ENCODE measurements around the gene ZNF236.
"Not testable (repeated sequence)": the region's sequence is repeated elsewhere in the genome, so short reads cannot be mapped to it uniquely, and the experiment has no call there.

ZNF236 gene

DNA sequence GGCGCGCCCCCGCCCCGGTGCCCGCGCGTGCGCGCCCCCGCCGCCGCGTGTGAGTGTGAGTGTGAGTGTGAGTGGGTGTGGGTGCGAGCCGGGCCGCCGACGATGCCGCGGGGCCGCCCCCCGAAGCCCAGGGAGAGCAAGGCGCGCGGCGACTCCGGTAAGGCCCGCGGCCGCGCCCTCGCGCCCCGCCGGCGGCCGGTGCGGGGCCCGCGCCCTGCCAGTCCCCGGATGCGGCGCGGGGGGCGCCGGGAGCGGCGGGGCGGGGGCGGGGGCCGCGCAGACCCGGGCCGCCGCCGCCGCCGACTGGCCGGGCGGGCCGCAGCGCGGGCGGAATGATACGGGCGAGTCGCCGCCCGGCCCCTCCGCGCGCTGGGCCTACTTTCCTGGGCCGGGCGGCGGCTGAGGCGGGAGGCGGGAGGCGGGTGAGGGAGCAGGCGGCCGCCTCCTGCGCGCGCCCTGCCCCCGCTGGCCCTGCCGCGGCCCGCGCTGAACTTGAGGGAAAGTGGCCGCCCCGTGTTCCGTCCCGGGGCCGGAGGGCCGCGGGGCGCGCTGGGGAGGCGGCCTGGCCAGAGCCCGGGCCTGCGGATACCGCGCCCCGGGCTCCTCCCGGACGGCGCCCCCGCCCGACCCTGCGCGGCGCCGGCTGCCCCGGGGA, at the start of gene ZNF236:
TSS of gene ZNF236 (plus strand) at position 52 of the 655 bp plus-strand sequence. CDS start at position 103, 51 bp downstream.
- DNase-seq, result no peak

DNA sequence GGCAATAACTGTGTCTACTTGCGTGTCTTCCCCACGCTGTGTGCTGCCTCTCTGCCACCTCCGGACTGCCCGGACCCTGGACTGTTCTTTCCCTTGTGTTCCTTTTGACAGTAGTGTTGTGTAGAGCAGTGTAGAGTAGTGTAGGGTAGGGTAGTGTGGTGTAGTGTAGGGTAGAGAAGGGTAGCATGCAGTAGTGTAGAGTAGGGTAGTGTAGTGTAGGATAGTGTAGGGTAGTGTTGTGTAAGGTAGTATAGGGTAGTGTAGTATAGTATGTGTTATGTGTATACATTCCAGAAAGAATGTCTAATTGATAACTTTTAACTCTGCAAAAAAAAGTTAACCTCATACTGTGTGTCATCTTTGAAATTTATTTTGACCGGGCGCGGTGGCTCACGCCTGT, 49.7 kb upstream of the ZNF236 start:
- no peak for DNase-seq

DNA sequence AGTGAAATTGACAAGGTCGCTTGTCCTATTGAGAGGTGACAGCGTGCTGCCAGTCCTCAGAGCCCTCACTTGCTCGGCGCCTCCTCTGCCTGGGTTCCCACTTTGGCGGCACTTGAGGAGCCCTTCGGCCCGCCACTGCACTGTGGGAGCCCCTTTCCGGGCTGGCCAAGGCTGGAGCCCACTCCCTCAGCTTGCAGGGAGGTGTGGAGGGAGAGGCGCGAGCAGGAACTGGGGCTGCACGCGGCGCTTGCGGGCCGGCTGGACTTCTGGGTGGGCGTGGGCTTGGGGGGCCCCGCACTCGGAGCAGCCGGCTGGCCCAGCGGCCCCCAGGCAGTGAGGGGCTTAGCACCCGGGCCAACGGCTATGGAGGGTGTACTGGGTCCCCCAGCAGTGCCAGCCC, 45.3 kb upstream of the ZNF236 start:
- DNase-seq, result not testable (repeated sequence)

DNA sequence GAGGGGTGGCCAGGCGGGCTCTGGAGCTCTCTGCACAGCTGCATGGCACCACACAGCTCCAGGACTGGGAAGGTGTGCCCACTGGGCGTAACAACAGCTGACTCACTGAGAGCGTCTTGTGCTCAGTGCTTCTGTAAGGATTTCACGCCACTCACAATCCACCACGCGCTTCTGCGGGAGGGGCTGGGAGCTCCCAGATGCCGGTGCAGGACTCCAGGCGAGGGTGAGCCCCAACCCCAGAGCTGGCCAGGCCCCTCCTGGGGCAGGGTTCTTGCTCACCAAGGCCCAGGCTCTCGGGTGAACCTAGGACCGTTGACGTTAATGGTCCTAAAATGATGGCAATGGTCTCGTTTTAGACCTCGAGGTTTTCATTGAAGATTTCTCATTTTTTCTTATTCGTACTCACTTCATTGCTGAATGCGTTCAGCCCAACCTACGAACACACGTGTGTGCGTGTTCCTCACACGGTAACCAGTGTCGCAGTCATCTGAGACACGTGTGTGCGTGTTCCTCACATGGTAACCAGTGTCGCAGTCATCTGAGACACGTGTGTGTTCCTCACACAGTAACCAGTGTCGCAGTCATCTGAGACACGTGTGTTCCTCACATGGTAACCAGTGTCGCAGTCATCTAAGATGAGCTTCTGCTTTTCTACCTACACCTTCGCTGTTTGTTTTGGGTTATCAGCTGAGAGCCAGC, 38.4 kb upstream of the ZNF236 start:
- no peak for DNase-seq

DNA sequence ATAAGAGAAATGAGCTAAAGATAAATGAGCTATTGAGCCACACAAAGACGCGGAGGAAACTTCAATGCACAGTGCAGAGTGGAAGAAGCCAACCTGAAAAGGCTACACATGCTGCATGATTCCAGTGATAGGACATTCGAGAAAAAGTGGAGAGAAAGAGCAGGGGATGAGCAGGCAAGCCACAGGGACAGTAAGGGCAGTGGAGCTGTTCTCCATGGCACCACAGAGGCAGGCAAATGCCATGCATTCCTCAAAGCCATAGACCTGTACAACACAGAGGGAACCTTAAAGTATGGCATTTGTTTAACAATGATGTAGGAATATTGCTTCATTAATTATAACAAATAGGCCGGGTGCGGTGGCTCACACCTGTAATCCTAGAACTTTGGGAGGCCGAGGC, 36.5 kb upstream of the ZNF236 start:
- DNase-seq, result no peak

DNA sequence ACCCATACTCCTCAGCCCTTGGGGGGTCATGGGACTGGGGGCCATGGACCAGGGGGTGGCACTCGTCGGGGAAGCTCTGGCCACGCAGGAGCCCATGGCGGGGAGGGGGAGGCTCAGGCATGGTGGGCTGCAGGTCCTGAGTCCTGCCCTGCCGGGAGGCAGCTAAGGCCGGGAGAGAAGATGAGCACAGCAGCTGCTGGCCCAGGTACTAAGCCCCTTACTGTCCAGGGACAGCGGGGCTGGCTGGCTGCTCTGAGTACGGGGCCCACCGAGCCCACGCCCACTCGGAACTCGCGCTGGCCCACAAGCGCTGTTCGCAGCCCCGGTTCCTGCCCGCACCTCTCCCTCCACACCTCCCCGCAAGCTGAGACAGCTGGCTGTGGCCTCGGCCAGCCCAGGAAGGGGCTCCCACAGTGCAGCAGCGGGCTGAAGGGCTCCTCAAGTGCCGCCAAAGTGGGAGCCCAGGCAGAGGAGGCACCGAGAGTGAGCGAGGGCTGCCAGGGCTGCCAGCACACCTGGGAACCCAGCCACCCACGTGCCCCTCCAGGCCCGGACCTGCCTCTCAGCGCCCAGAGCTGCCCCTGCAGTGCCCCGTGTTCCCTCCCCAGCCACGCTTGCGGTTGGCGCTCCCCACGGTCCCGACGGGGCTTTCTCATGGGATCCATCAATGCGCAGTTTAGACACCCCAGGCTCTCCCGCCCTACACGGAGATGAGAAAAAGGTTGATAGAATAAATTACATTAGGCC, 33.6 kb upstream of the ZNF236 start:
- DNase-seq, result no peak

DNA sequence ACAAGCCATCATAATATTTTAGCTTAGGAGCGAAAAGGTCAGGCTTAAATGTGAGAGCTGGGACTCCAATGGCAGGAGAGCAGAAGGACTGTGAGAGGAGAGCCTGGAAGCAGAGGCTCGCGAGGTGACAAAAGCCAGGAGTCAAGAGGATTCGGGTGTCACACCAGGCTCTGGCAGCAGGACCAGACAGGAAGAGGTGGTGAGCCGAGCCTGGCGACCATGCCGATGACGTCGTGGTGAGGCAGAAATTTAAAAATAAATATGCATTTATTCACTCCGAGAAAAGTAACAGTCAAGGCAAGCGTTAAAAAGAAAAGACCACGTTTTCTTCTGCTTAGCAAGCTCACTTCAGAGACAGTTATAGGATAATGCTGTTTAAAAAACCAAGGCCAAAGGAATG, 31.3 kb upstream of the ZNF236 start:
- no peak for DNase-seq

DNA sequence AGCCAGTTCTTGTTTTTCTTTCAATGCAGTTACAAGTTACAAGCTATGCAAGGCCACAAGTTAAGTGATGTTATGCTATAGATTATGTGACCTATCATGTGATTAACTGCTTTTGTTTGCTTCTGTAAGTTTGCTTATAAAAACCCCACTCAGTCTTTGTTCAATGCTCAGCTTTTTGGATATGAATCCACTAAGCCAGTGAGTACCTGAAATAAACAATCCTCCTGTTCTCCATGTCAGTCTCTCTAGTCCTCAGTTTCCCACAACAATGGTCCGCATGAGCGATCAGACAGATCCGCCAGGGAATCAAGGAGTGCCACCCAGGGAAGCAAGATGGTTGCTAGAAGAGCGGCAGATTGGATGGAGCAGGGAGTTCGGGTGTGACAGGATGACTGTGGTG, 30.7 kb upstream of the ZNF236 start:
- DNase-seq, result no peak

DNA sequence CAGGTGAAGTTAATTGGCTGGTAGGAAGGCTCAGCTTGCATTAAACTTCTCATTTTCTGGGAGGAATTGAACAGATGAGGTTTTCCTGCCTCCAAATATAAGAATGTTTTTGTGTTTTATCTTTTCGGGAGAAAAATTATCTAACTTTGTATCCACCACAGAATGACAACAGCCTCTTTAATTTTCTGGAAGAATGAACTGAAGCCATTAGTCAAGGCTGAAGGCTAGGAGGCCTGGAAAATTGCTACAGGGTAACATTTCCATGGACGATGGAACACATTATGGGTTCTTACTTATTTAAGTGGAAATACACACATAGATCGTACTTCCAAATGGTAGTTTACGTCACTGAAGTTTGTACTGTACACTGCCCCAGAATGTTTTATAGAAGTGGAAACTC, 28.0 kb upstream of the ZNF236 start:
- no peak for DNase-seq

DNA sequence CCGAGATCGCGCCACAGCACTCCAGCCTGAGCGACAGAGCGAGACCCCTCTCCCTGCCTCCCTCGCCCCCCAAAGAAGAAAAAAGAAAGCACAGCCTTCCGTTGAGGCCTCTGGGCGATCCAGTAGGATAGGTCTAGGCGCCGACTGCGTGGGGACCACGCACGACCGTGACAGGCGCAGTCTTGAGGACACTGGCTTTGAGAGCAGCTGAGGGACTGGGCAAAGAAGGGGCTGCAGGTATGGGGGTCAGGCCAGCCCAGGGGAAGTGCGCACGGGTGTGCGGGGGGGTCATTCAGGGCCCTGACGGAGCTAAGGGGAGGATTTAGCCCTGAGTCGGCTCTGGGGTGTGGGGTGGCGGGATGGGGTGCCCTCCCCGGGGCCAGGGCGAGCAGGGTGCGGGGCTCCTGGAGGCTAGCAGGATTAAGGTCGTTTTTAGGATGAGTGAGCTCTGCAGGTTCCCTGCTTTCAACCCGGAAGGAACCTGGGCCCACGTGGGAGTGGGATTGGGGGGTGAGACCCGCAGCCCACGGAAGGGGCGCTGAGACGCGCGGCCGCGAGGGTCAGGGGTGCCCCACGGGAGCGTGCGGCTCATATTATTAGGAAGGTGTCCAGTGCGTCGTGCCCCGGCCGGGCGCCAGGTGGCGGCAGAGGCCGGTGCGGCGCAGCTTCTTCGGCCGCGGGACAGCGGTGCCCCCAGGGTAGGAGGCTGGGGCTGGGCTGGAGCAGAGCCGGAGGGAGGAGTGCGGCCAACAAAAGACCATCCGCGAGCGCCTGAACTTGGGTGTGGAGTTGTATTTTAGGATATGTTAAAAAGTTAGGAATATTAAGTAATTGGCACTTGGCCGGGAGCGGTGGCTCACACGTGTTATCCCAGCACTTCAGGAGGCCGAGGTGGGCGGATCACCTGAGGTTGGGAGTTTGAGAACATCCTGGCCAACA, 20.5 kb upstream of the ZNF236 start:
- no peak for DNase-seq

DNA sequence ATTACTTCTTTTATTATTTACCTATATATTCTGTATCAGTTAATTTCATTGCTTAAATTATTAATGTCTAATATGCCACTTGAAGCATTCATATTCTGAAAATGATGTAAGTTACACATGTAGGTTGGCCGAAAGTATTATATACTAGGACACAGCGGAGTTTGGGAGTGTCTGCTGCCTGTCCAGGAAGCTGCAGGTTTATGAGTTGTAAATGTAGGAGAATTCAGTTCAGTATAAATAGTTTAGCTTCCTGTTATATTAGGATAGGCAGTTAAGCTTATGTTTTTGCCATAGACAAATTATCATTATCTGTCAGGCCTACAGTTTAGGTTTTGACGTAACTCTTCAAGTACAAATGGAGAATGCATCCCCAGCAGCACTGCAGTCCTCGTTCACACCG, 18.9 kb upstream of the ZNF236 start:
- no peak for DNase-seq

DNA sequence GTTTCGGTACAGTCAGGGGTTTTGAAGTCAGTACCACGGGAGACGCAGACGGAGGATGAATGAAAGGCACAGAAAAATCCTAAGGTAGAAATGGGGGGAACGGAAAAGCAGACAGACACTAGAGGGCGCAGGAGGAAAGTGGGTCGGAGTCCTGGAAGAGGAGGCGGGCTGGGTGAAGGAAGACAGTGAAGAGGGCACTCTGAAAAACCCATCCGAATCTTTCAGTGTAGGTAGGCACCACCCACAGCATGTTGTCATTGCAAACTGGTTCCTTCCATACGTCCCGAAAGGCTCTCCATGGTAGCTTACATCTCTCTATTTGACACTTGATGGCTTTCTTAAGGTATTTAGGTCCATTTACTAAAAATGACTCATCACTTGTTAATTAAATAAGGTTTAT, 18.5 kb upstream of the ZNF236 start:
- DNase-seq, result peak; percentile 6

DNA sequence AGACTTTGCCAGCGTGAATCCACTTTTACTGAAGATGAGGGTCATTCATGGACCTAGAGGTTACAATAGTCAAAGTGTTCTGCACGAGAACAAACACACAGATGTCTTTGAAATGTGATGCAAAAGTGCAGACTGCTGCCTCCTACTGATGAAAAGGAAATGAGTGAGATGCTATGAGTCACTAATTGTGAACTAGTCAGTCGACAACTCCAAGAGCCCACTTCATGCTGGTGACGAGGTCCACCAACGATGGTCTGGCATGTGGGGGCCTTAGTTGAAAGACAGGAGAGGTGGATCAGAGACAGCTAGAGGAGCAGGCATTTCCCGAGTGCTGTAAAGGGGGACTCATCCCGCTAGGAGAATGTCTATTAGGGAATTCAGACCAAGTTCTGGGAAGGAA, 17.1 kb upstream of the ZNF236 start:
- DNase-seq, result no peak

DNA sequence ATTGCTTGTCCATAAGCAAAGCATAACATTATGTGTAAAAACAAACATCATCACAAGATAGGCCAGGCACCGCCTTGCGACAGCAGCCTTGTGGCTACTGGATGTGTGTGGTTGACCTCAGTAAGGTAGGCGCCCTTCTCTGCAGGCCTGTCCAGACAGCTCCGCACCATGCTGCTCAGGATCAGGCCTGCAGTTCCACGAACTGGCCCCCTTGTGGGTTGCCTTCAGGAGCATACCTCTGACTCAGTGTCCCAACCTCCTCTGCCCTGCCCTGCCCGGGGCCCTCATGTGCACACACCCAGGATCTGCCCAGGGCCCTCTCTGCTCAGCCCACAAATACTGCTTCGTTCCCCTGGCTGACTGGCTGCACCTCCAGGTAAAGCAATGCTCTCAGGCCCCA, 16.1 kb upstream of the ZNF236 start:
- no peak for DNase-seq

DNA sequence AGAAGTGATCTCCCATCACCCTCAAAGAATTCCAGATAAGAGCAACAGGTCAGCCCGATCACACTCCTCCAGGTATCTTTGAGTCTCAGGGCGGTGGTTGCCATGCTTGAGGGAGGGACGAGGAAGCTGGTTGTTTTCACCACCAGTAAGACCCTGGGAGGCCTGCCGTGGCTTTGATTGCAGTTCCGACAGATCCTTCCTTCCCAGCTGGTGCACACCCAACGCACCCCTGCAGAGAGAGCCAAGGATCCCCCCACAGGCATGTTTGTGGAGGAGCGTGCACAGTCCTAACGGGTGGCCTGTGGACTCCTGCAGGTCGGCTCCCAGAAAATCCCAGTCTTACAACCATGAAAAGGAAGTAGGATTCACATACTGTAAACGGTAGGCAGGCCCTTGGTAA, 13.8 kb upstream of the ZNF236 start:
- no peak for DNase-seq

DNA sequence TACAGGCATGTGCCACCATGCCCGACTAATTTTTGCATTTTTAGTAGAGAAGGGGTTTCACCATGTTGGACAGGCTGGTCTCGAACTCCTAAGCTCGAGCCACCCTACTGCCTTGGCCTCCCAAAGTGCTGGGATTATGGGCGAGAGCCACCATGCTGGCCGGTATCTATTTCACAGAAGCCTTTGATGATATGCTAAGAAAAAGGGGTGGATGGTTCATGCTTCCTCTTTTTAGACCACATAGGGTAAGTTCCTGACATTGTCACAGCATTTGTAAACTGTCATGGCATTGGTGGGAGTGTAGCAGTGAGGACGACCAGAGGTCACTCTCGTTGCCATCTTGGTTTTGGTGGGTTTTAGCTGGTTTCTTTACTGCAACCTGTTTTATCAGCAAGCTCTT, 10.8 kb upstream of the ZNF236 start:
- DNase-seq, result not testable (repeated sequence)

DNA sequence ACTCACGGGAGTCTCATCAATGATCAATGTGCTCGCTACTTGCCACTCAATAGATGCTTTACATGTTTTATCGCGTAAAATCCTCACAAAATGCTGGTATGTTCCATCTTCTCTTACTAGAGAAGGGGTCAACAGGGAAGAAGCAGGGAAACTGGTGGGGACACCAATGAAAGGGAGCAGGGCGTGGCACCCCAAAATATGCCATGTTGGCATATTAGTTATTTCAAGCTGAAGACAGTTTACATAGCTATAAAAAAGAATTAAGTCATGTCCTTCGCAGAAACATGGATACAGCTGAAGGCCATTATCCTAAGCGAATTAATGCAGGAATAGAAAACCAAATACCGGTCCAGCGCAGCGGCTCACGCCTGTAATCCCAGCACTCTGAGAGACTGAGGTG, 8.1 kb upstream of the ZNF236 start:
- no peak for DNase-seq

DNA sequence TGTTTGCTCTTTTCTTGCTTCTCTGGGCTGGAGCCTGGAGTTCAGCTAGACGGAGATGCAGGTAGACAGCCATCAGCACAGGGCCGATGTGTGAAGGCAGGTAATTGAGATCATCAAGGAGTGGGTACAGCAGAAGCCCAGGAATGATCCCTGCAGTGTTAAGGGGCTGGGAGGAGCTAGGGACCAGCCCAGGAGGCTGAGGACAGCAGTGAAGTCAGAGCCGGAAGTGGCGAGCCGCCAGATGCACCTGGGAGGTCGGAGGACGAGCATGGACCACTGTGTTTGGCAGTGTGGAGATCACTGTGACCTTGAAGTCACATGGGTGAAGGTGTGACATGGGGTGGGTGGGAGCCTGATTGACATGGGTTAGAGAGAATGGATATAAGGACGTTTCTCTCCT, 6.2 kb upstream of the ZNF236 start:
- no peak for DNase-seq

DNA sequence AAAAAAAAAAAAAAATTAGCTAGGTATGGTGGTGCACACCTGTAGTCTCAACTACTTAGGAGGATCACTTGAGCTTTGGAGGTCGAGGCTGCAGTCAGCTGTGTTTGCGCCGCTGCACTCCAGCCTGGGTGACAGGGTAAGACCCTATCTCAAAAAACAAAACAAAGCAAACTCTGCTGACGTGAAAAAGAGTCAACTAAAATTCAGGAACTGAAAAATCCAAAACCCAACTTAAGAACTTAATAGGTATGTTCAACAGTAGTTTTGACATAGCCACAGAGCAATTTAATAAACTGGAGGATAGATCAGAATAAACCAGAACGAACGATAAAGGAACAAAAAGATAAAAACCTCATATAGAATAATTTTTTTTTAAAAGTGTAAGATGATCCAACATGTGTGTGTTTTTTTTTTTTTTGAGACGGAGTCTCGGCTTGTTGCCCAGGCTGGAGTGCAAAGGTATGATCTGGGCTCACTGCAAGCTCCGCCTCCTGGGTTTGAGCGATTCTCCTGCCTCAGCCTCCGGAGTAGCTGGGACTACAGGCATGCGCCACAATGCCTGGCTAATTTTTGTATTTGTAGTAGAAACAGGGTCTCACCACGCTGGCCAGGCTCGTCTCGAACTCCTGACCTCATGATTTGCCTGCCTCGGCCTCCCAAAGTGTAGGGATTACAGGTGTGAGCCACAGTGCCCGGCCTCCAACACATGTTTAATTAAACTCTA, 4.3 kb upstream of the ZNF236 start:
- DNase-seq, result no peak

DNA sequence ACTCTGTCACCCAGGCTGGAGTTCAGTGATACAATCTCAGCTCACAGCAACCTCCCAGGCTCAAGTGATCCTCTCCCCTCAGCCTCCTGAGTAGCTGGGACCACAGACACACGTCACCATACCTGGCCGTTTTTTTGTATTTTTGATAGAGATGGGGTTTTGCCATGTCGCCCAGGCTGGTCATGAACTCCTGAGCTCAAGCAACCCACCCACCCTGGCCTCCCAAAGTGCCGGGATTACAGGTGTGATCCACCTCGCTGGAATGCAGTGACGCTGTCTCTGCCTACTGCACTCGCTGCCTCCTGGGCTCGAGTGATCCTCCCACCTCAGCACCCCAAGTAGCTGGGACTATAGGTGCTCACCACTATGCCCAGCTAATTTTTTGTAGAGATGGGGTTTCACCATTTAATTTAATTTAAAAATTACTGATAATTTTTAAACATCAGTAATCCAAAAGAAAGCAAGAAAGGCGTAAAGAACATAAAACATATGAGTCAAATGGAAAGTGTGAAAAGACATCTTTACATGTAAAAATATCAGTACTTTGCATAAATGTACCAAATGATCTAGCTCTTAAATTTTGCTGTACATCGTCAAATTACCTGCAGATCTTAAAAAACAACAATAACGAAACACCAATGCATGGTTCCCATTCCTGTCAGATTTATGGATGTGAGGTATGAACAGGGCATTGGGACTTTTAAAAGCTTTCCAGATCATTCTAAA, 2.8 kb upstream of the ZNF236 start:
- DNase-seq, result no peak

DNA sequence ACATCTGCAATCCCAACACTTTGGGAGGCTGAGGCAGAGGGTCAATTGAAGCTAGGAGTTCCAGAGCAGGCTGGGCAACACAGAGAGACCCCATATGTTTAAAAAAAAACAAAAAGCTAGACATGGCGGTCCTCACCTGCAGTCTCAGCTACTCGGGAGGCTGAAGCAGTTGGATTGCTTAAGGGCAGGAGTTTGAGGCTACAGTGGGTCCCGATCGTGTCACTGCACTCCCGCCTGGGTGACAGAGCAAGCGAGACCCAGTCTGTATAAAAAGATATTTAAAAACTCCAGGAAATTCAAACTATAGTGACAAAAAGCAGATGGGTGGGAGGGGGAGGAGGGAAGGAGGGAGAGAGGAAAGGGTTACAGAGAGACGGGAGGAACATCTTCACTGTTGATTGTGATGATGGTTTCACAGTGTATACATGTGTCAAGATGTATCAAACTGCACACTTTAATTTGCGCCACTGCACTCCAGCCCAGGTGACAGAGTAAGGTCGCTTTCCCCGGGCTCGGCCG, 942 bp upstream of the ZNF236 start:
- DNase-seq, result no peak

Measured in NCI-H187 treated with DMSO at 0.1 percent for 48 hours (cell line).